ENCODE measurements around the gene WWOX. TPM values are rescaled to one million over a fixed set of nuclear protein-coding genes. Genes with fewer than 3 reads are reported as not detected.

WWOX gene
- total RNA-seq, 4 donors from 2014 or later, result 12.9 to 53.5 (median 25.6) TPM

DNA sequence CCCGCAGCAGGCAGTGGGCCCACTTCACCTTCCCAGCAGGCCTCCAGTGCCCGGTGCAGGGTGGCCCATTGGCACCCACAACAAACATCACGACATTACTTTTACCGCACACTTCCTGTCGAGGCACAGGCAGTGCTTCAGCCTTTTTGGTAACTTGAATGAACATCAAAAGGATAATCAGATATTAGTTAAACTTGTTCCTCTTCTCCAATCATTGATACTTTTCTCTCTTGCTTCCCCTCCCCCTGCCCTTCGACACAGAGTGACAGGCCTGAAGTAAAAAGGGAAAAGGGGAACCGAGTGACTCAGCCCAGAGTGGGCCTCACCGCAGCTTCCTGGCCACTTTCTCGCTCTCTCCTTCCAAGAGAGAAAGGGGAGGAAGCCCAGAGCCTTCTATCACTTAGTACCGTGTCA, 994.1 kb downstream of the WWOX start:
- H3K27ac ChIP-seq, result no peak overlapping the region
- no peaks in the 10 kb centered on the region for H3K4me1 ChIP-seq
- no peaks in the 10 kb centered on the region for H3K36me3 ChIP-seq
- ATAC-seq, result peak; percentile 43
- no peaks in the 10 kb centered on the region for H3K9me3 ChIP-seq
- H3K4me3 ChIP-seq, result no peak overlapping the region
- no peaks in the 10 kb centered on the region for H3K27me3 ChIP-seq
- WGBS, 2 donors (ENCODE audit: low coverage in 1 of 2), result 74 to 88% methylated on average over 8 to 10 of the region's 10 CpGs
- TF ChIP-seq POLR2AphosphoS5 (IDR thresholded peaks at IDR 0.05), result no peak
- TF ChIP-seq EP300 (IDR thresholded peaks at IDR 0.05), result no peak
- no peak for TF ChIP-seq POLR2A (IDR thresholded peaks at IDR 0.05)
- TF ChIP-seq, protein P1, sequence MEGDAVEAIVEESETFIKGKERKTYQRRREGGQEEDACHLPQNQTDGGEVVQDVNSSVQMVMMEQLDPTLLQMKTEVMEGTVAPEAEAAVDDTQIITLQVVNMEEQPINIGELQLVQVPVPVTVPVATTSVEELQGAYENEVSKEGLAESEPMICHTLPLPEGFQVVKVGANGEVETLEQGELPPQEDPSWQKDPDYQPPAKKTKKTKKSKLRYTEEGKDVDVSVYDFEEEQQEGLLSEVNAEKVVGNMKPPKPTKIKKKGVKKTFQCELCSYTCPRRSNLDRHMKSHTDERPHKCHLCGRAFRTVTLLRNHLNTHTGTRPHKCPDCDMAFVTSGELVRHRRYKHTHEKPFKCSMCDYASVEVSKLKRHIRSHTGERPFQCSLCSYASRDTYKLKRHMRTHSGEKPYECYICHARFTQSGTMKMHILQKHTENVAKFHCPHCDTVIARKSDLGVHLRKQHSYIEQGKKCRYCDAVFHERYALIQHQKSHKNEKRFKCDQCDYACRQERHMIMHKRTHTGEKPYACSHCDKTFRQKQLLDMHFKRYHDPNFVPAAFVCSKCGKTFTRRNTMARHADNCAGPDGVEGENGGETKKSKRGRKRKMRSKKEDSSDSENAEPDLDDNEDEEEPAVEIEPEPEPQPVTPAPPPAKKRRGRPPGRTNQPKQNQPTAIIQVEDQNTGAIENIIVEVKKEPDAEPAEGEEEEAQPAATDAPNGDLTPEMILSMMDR (IDR thresholded peaks at IDR 0.05), result no peak

DNA sequence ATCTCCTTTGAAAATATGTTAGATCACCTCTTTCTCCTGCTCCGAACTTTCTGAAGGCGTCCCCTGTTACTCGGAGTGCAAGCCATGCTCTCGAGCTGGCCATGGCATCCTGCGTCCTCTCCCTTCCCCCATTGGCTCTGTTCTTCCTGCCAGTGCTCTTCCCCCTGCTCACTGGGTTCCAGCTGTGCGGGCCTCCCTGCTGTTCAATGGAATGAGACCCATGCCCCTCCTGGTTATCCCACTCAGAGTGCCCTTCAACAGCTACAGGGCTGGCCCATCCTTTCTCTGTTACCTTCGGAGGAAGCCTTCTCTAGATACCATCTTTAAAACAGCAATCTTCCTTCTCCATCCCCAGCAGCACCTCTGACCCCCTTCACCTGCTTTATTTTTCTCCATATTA, 996.8 kb downstream of the WWOX start:
- H3K27ac ChIP-seq, result no peak overlapping the region
- no peaks in the 10 kb centered on the region for H3K27me3 ChIP-seq
- no peaks in the 10 kb centered on the region for H3K4me1 ChIP-seq
- no peak overlapping the region for H3K4me3 ChIP-seq
- 88 to 92% methylated on average over 5 to 7 of the region's 7 CpGs for WGBS, 2 donors (ENCODE audit: low coverage in 1 of 2)
- no peaks in the 10 kb centered on the region for H3K36me3 ChIP-seq
- no peak for ATAC-seq
- H3K9me3 ChIP-seq, result no peaks in the 10 kb centered on the region
- TF ChIP-seq, protein P1 (IDR thresholded peaks at IDR 0.05), result no peak

DNA sequence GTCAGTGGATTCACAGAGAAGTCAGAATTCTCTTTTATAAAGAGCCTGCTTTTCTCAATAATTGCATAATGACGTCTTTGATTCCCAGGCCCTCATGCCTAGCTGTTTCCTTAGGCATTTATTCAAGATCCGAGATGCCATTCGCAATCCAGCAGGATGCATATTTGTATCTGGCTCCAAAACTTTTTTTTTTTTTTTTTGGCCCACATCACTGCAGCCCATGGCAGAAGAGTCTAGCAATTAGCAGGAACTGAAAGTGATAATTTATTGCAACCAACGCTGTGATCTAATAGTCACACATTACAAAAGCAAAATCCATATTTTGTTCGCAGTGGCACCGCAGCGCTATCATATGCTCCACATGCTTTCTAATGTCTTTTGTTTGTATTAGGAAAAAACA, 997.7 kb downstream of the WWOX start:
- no peaks in the 10 kb centered on the region for H3K4me1 ChIP-seq
- TF ChIP-seq EP300 (IDR thresholded peaks at IDR 0.05) (no peak), POLR2AphosphoS5 (IDR thresholded peaks at IDR 0.05) (no peak), POLR2A (IDR thresholded peaks at IDR 0.05) (no peak)
- TF ChIP-seq, protein P1 (IDR thresholded peaks at IDR 0.05), result no peak
- no peak overlapping the region for H3K4me3 ChIP-seq
- 67 to 83% methylated on average over 7 of the region's 7 CpGs for WGBS, 2 donors (ENCODE audit: low coverage in 1 of 2)
- no peaks in the 10 kb centered on the region for H3K27me3 ChIP-seq
- ATAC-seq, result no peak
- no peaks in the 10 kb centered on the region for H3K36me3 ChIP-seq
- H3K27ac ChIP-seq, result no peak overlapping the region
- H3K9me3 ChIP-seq, result no peaks in the 10 kb centered on the region

DNA sequence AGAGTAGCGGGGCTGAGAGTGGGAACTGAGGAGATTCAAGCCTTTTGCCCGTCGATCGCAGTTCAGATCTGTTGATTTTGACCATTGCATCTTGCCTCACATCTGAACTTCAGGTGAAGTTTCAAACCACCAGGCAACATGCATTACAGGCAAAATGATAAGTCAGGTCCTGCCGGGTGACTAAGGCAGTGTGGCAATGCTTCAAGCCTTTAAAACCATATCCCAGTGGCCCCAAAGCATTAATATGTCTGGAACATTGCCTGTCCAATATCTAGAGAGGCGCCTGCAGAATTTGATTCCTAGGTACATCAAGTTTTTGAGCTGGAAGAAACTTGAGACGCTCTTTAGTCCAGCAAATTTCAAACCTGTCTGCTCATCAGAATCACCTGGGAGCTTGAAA, 998.3 kb downstream of the WWOX start:
- ATAC-seq, result no peak
- no peaks in the 10 kb centered on the region for H3K4me1 ChIP-seq
- 94 to 98% methylated on average over 4 to 6 of the region's 7 CpGs for WGBS, 2 donors (ENCODE audit: low coverage in 1 of 2)

DNA sequence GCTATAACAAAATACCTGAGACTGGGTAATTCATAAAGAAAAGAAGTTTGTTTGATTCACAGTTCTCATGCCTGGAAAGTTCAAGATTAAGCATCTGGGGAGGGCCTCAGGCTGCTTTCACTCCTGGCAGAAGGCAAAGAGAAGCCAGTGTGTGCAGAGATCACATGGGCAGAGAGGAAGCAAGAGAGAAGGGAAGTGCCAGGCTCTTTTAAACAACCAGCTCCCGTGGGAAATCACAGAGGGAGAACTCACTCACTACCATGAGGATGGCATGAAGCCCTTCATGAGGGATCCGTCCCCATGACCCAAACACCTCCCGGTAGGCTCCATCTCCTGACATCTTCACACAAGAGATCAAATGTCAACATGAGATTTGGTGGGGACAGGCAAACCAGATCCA, 999.5 kb downstream of the WWOX start:
- ATAC-seq, result no peak
- Histone ChIP-seq H3K36me3 (no peaks in the 10 kb centered on the region), H3K4me1 (no peaks in the 10 kb centered on the region), H3K4me3 (no peak overlapping the region), H3K27ac (no peak overlapping the region), H3K9me3 (no peaks in the 10 kb centered on the region), H3K27me3 (no peaks in the 10 kb centered on the region)
- TF ChIP-seq EP300 (IDR thresholded peaks at IDR 0.05) (no peak), POLR2AphosphoS5 (IDR thresholded peaks at IDR 0.05) (no peak), POLR2A (IDR thresholded peaks at IDR 0.05) (no peak)
- TF ChIP-seq, protein P1 (IDR thresholded peaks at IDR 0.05), result no peak
- 70 to 80% methylated on average over 1 to 2 of the region's 3 CpGs for WGBS, 2 donors (ENCODE audit: low coverage in 1 of 2)

More for the DNA sequence above, 998.3 kb downstream of the WWOX start:
- Histone ChIP-seq H3K4me3 (no peak overlapping the region), H3K36me3 (no peaks in the 10 kb centered on the region), H3K9me3 (no peaks in the 10 kb centered on the region), H3K27me3 (no peaks in the 10 kb centered on the region), H3K27ac (no peak overlapping the region)
- TF ChIP-seq POLR2AphosphoS5 (IDR thresholded peaks at IDR 0.05), result no peak
- no peak for TF ChIP-seq EP300 (IDR thresholded peaks at IDR 0.05)
- TF ChIP-seq, protein P1 (IDR thresholded peaks at IDR 0.05), result no peak
- no peak for TF ChIP-seq POLR2A (IDR thresholded peaks at IDR 0.05)

Data from gastroesophageal sphincter (tissue), 4 donors.